K562 (cell line): ENCODE data around the gene FKBP15. TPM values are rescaled to one million over a fixed set of nuclear protein-coding genes. Genes with fewer than 3 reads are reported as not detected.

ENCODE experiments used
- ATAC-seq: fragments of 200-7000 bp; cut with Tn5 transposase; 3 replicates; pipeline ENCODE4 v1.9.1; 2020; ENCODE audit warnings: moderate library complexity
- BruUV-seq: library from RNA; stranded (reverse); fragments of 400-500 nt; replicated peaks from 2 replicates; lab custom pipeline; 2021; lab: Mats Ljungman, UMichigan
- CTCF ChIA-PET: fragments of 300-600 bp; formaldehyde crosslinking; extraction: SDS; loops from one replicate; lab custom pipeline; 2021; ENCODE audit warnings: low intra/inter-chr PET ratio; lab: Yijun Ruan, JAX
- POLR2A ChIA-PET: fragments of 300-600, 350-650 bp; sonication (Branson Sonifier 250); formaldehyde crosslinking; extraction: SDS; loops from one replicate; lab custom pipeline; 2021; ENCODE audit warnings: antibody characterized with exemption, inconsistent platforms; lab: Yijun Ruan, JAX
- DNase-seq, 4 experiments: peaks; one replicate each; pipeline versions ENCODE4 v3.0.0 to v3.0.0-alpha.2; 2011 to 2018; ENCODE audit warnings: low spot score in 3 of 4, mixed read lengths in 3 of 4; ENCODE audit errors: extremely low read depth in 1 of 4
- FAIRE-seq: peaks from 2 replicates; lab custom pipeline; 2011; peaks lifted over from hg19 to GRCh38; lab: Jason Lieb, UNC
- H2AFZ ChIP-seq: 2 replicates; pipeline ENCODE4 v1.6.0; 2011; ENCODE audit warnings: low read depth, low read length, control low read depth, inconsistent platforms
- H3K27ac ChIP-seq: fragments of 200-600 bp; 3 replicates; pipeline ENCODE4 v1.8.0; 2011; ENCODE audit warnings: low read depth, mild to moderate bottlenecking, control low read depth, inconsistent platforms, low read length, moderate library complexity, mixed read lengths; ENCODE audit errors: extremely low read depth
- H3K27me3 ChIP-seq, 2 experiments: fragments of 300-600 bp in 1 of 2; 2 replicates in 1 of 2; 3 replicates in 1 of 2; pipeline versions ENCODE4 v1.6.0 to v1.8.0; 2011; ENCODE audit warnings: inconsistent platforms in 2 of 2, low read length in 2 of 2, mild to moderate bottlenecking in 1 of 2, mixed read lengths in 1 of 2, moderate library complexity in 1 of 2; ENCODE audit not compliant: control insufficient read depth in 2 of 2, insufficient read depth in 2 of 2
- H3K36me3 ChIP-seq: fragments of 300-600 bp; 3 replicates; pipeline ENCODE4 v1.8.0; 2011; ENCODE audit warnings: mild to moderate bottlenecking, low read length, inconsistent platforms; ENCODE audit not compliant: control insufficient read depth, insufficient read depth
- H3K4me1 ChIP-seq, 2 experiments: fragments of 200-600 bp in 1 of 2; replicated peaks in 1 of 2; 2 replicates in 1 of 2; 3 replicates in 1 of 2; pipeline versions ENCODE4 v1.5.1 to v1.8.0; 2011; ENCODE audit warnings: inconsistent platforms in 2 of 2, low read length in 2 of 2, mild to moderate bottlenecking in 1 of 2, mixed read lengths in 1 of 2, moderate library complexity in 1 of 2; ENCODE audit not compliant: control insufficient read depth in 2 of 2, insufficient read depth in 2 of 2
- H3K4me2 ChIP-seq: 2 replicates; pipeline ENCODE4 v1.6.1; 2011; ENCODE audit warnings: low read length, control low read depth, inconsistent platforms, mixed read lengths; ENCODE audit not compliant: insufficient read depth
- H3K4me3 ChIP-seq: fragments of 200-600 bp; sonication (generic), shearing (Covaris generic); 2 replicates; pipeline ENCODE4 v1.5.1; 2016; ENCODE audit warnings: control low read depth, inconsistent platforms
- H3K79me2 ChIP-seq: fragments of 200-600 bp; 3 replicates; pipeline ENCODE4 v1.8.0; 2011; ENCODE audit warnings: low read length, inconsistent platforms; ENCODE audit not compliant: control insufficient read depth, insufficient read depth
- H3K9ac ChIP-seq, 2 experiments: 2 replicates each; pipeline versions ENCODE4 v1.6.0 to v1.6.1; 2011; ENCODE audit warnings: low read depth in 2 of 2, low read length in 2 of 2, control low read depth in 1 of 2, inconsistent platforms in 1 of 2, mild to moderate bottlenecking in 1 of 2, mixed read lengths in 1 of 2; ENCODE audit not compliant: insufficient read depth in 1 of 2
- H3K9me1 ChIP-seq: one replicate; pipeline ENCODE4 v1.6.0; 2011; ENCODE audit warnings: inconsistent platforms, mild to moderate bottlenecking, low read length, moderate library complexity; ENCODE audit not compliant: control insufficient read depth, insufficient read depth
- H3K9me3 ChIP-seq: replicated peaks from 2 replicates; pipeline ENCODE4 v1.5.1; 2011; ENCODE audit warnings: low read depth, low read length, inconsistent platforms; ENCODE audit not compliant: control insufficient read depth, insufficient read depth
- H4K20me1 ChIP-seq: replicated peaks from 2 replicates; pipeline ENCODE4 v1.6.1; 2011; ENCODE audit warnings: low read length, inconsistent platforms, mixed read lengths; ENCODE audit not compliant: control insufficient read depth, insufficient read depth
- MAFF ChIP-seq: IDR thresholded peaks from 2 replicates; pipeline ENCODE4 v1.6.1; 2012; ENCODE audit warnings: low read length, improper control_type of control experiment
- NEUROD1 ChIP-seq: fragments of 150-350 bp; IDR thresholded peaks from 2 replicates; pipeline ENCODE4 v1.6.1; 2014; ENCODE audit warnings: borderline replicate concordance, low read length, low read depth; ENCODE audit not compliant: partially characterized antibody
- SIX5 ChIP-seq, 2 experiments: IDR thresholded peaks; 2 replicates each; pipeline ENCODE4 v1.6.1; 2011; ENCODE audit warnings: low read length in 2 of 2, borderline replicate concordance in 1 of 2, low read depth in 1 of 2, mild to moderate bottlenecking in 1 of 2, moderate library complexity in 1 of 2; ENCODE audit not compliant: insufficient read depth in 1 of 2
- ZNF584 ChIP-seq: fragments of 200-800 bp; sonication (Bioruptor generic); IDR thresholded peaks from 2 replicates; pipeline ENCODE4 v1.6.1; 2016; ENCODE audit warnings: low read depth, mild to moderate bottlenecking, missing genetic modification characterization, missing compliant biosample characterization
- WGBS: fragments of 100-300 bp; shearing (Covaris generic); methylation state at CpG from one replicate; pipeline ENCODE4 v1.1.6; 2016; ENCODE audit warnings: low coverage, mixed read lengths; ENCODE audit not compliant: insufficient coverage; ENCODE audit errors: missing lambda C conversion rate; 5-methylcytosine and 5-hydroxymethylcytosine counted together
- in situ Hi-C: fragments of 300-500 bp; cut with MboI; formaldehyde crosslinking; loops from 4 replicates; pipeline ENCODE4 v1.15.0; 2018; ENCODE audit warnings: inconsistent platforms, mixed read lengths
- intact Hi-C: fragments of 100-400 bp; cut with micrococcal nuclease; formaldehyde crosslinking; loops from 2 replicates; pipeline ENCODE4 v1.14.2; 2022
- polyA plus RNA-seq, 8 experiments: library from polyadenylated mRNA; depleted of rRNA in 4 of 8; stranded (reverse) in 5 of 8; unstranded in 3 of 8; fragments of >200 nt; fragmentation: Nextera tagmentation in 2 of 8; fragmentation: Illumina TruSeq in 1 of 8; extraction: Ambion mirVana in 2 of 8; extraction: Trizol in 1 of 8; gene quantifications; 2 replicates each; pipeline versions ENCODE4 v1.2.1 to v1.2.3, GENCODE V29; 2011 to 2014; ENCODE audit warnings: inconsistent platforms in 1 of 8, missing spikeins in 1 of 8
- total RNA-seq, 7 experiments: library from RNA; depleted of rRNA in 6 of 7; stranded (reverse); fragments of >200 nt in 6 of 7; fragmentation: Illumina TruSeq in 2 of 7; extraction: Trizol in 2 of 7; gene quantifications; 2 replicates each; pipeline versions ENCODE4 v1.2.1 to v1.2.3, GENCODE V29; 2011 to 2021; ENCODE audit warnings: low replicate concordance in 1 of 7
- TF ChIP-seq, protein P1 (sequence below): sonication (generic); formaldehyde crosslinking; IDR thresholded peaks from 2 replicates; pipeline ENCODE4 v1.8.0; 2022; ENCODE audit warnings: mild to moderate bottlenecking, low read depth, missing genetic modification reagents
- TF ChIP-seq, protein P2 (sequence below): fragments of 200-800 bp; sonication (Bioruptor generic); IDR thresholded peaks from 2 replicates; pipeline ENCODE4 v1.6.1; 2016; ENCODE audit warnings: missing genetic modification characterization, missing compliant biosample characterization

The FKBP15 gene
- total and polyA plus RNA-seq, 9 of the 15 experiments (the other 6 are each of a cell fraction or from before 2014, with no cell fraction given), result 8.7 to 38.0 (median 18.9) TPM

DNA sequence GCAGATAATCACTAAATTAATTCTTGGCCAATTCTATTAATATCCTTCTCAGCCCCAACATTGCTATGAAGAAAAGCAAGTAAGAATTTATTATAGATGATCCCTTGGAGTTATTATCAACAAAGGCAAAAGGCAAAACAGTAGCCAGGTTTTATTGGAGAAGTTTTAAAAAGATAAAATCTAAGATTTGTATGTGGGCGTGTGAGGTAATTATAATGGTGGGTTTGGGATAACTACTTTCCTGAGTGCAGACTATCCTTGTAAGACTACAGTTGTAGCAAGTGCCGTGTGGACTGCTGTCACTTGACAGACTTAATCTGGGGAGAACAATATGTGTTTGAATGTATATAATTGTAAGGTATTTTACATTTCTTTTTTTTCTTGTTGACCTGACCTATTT lies 23.5 kb upstream of the FKBP15 start:
- ChIA-PET CTCF (no interaction called here), POLR2A (no interaction called here)
- no peaks in the 10 kb centered on the region for H3K9me1 ChIP-seq
- no peaks in the 10 kb centered on the region; the same call in 2 of the 3 replicates for H3K36me3 ChIP-seq
- DNase-seq (no peak), FAIRE-seq (no peak), ATAC-seq (no peak)
- peaks cover 10% of the 10 kb centered on the region; the same call in 2 of the 3 replicates for H3K79me2 ChIP-seq
- H3K4me1 ChIP-seq, result peaks cover 3 to 7% of the 10 kb centered on the region in 2 experiments; a peak in 3 of 5 replicates
- in situ Hi-C loops, result no loop called here
- H3K4me3 ChIP-seq, result no peak overlapping the region
- intact Hi-C loops, result no loop called here
- H3K27me3 ChIP-seq, result no peaks in the 10 kb centered on the region
- H3K27ac ChIP-seq, result no peak overlapping the region
- H3K4me2 ChIP-seq, result no peak overlapping the region
- H4K20me1 ChIP-seq, result no peaks in the 10 kb centered on the region
- no peak overlapping the region for H2AFZ ChIP-seq
- TF ChIP-seq NEUROD1 (no peak), MAFF (no peak), ZNF584 (CRISPR knock-in tag) (no peak)
- BruUV-seq, result no TSS peak
- H3K9me3 ChIP-seq, result no peaks in the 10 kb centered on the region
- WGBS, result 65% methylated on average over 2 of the region's 2 CpGs
- H3K9ac ChIP-seq, result no peak overlapping the region

DNA sequence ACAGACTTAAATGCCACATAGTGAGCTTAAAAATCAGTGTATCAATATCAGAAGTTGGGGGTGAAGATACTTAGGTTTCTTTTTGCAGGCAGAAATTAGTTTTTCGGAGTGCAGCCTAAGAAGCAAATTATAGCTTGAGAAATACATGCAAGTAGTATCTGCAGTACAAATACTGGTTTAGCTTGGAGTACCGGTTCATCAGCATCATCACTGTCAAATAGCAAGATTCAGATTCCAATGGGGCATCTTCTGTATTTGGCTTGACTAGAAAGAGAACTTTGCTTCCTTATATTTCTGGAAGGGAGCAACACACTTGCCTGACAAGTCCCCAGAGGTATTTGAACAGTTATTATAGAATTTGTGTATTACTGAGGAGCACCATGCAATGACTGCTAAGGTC lies 20.1 kb upstream of the FKBP15 start:
- 93% methylated on average over 2 of the region's 2 CpGs for WGBS
- Histone ChIP-seq H3K36me3 (0 out of 3 replicates have a peak, but pooled peaks cover 2% of the 10 kb centered on the region), H3K4me1 (peaks cover 3% of the 10 kb centered on the region in 2 experiments; a peak in 2 of 5 replicates), H3K9me1 (no peaks in the 10 kb centered on the region), H3K9ac (no peak overlapping the region), H3K27me3 (no peaks in the 10 kb centered on the region), H3K27ac (no peak overlapping the region), H3K4me3 (no peak overlapping the region), H3K79me2 (peaks cover 8% of the 10 kb centered on the region; the same call in 2 of the 3 replicates), H3K4me2 (no peak overlapping the region), H3K9me3 (no peaks in the 10 kb centered on the region), H2AFZ (no peak overlapping the region), H4K20me1 (0 out of 2 replicates have a peak, but pooled peaks cover 5% of the 10 kb centered on the region)
- FAIRE-seq (no peak), ATAC-seq (no peak), DNase-seq (no peak)
- BruUV-seq, result no TSS peak
- intact Hi-C loops (no loop called here), in situ Hi-C loops (no loop called here)
- ChIA-PET POLR2A (interaction anchor here (0.9 to 3.0 kb wide), 4 partner anchors 9 to 72 kb away, joined by 3 to 23 read pairs (median 3); partner anchors contain the start of genes FKBP15 and SLC31A1), CTCF (no interaction called here)
- TF ChIP-seq, protein P1, sequence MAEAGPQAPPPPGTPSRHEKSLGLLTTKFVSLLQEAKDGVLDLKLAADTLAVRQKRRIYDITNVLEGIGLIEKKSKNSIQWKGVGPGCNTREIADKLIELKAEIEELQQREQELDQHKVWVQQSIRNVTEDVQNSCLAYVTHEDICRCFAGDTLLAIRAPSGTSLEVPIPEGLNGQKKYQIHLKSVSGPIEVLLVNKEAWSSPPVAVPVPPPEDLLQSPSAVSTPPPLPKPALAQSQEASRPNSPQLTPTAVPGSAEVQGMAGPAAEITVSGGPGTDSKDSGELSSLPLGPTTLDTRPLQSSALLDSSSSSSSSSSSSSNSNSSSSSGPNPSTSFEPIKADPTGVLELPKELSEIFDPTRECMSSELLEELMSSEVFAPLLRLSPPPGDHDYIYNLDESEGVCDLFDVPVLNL, result no peak
- no peak for TF ChIP-seq SIX5 (IDR thresholded peaks at IDR 0.05; ENCODE audit: borderline replicate concordance in 1 of 2, insufficient read depth in 1 of 2, low read depth in 1 of 2, low read length in 2 of 2)
- TF ChIP-seq, protein P2, sequence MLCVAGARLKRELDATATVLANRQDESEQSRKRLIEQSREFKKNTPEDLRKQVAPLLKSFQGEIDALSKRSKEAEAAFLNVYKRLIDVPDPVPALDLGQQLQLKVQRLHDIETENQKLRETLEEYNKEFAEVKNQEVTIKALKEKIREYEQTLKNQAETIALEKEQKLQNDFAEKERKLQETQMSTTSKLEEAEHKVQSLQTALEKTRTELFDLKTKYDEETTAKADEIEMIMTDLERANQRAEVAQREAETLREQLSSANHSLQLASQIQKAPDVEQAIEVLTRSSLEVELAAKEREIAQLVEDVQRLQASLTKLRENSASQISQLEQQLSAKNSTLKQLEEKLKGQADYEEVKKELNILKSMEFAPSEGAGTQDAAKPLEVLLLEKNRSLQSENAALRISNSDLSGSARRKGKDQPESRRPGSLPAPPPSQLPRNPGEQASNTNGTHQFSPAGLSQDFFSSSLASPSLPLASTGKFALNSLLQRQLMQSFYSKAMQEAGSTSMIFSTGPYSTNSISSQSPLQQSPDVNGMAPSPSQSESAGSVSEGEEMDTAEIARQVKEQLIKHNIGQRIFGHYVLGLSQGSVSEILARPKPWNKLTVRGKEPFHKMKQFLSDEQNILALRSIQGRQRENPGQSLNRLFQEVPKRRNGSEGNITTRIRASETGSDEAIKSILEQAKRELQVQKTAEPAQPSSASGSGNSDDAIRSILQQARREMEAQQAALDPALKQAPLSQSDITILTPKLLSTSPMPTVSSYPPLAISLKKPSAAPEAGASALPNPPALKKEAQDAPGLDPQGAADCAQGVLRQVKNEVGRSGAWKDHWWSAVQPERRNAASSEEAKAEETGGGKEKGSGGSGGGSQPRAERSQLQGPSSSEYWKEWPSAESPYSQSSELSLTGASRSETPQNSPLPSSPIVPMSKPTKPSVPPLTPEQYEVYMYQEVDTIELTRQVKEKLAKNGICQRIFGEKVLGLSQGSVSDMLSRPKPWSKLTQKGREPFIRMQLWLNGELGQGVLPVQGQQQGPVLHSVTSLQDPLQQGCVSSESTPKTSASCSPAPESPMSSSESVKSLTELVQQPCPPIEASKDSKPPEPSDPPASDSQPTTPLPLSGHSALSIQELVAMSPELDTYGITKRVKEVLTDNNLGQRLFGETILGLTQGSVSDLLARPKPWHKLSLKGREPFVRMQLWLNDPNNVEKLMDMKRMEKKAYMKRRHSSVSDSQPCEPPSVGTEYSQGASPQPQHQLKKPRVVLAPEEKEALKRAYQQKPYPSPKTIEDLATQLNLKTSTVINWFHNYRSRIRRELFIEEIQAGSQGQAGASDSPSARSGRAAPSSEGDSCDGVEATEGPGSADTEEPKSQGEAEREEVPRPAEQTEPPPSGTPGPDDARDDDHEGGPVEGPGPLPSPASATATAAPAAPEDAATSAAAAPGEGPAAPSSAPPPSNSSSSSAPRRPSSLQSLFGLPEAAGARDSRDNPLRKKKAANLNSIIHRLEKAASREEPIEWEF (CRISPR knock-in tag), result no peak
- TF ChIP-seq NEUROD1, result no peak
